Putamen (tissue), 1 donor: ENCODE measurements around the gene DDRGK1.

Experiments
- DNase-seq: peaks from one replicate; pipeline ENCODE4 v3.0.0-alpha.2; 2016; ENCODE audit warnings: low spot score

Gene DDRGK1

GRCh38 chr20:3204124-3204794 is at the start of gene DDRGK1:
TSS of gene DDRGK1 (minus strand) at chr20:3204682. CDS start at chr20:3204627, 55 bp downstream.
- DNase-seq, result peak; percentile 87

DNA sequence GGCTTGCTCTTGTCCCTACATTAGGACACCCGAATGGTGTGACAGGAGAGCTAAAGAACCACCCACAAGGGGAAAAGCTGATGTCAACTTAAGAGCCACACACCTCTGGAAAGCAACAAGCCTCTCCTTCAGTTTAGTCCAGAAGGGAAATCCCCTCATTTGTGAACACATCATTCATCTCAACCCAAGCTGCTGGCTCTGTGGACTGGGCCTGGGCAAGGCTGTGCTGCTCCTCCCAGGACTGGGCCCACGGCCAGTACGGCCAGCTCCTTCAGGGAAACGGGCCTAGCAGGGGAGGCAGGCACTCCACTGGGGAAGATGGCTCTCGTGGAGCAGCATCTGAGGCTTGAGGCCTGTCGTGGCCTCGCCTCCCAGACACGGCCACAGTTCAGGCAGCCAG is 47.3 kb upstream of the DDRGK1 start:
- peak; percentile 32 for DNase-seq

- DNase-seq, result no peak
These were observed 45.6 kb upstream of the DDRGK1 start for GRCh38 chr20:3250091-3250504.

GRCh38 chr20:3248993-3249347 is 44.5 kb upstream of the DDRGK1 start:
- DNase-seq, result no peak

DNA sequence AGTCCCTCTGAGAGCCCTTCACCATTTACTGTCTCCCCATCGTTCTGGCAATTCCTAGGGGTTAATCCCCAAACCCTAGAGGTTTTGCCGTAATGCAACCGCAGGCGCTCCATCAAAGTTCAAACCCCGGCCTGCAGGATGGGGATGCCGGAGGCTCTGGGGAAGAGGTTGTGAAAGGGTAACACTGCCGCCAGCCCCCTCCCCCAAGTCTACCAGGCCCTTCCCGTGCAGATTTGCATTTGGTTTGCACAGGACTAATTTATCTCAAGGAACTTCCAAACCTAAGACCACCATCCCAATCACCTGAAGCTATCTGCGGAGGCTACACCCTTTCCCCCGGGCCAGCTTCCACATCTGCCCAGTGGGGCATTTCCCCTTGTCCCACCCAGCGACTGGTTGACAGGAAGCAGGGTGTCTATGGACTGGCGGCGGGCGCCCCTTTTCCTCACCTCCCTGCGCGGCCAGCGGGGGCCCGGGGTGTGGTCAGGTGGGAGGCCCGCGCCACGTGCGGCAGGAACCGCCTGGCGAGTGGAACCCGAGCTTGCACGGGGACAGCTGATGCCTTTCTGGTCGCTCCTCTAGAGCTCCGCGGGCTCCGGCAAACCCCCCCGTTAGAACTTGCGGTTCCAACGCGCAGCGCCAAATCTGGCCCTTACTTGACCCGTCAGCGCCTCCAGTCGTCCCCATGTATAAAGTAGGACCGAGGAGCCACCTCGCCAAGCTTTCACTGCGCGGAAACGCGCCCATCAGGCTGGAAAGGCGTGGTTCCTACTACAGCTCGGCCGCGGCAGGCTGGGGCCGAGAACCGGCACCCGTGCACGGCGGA is 43.9 kb upstream of the DDRGK1 start:
- no peak for DNase-seq

DNA sequence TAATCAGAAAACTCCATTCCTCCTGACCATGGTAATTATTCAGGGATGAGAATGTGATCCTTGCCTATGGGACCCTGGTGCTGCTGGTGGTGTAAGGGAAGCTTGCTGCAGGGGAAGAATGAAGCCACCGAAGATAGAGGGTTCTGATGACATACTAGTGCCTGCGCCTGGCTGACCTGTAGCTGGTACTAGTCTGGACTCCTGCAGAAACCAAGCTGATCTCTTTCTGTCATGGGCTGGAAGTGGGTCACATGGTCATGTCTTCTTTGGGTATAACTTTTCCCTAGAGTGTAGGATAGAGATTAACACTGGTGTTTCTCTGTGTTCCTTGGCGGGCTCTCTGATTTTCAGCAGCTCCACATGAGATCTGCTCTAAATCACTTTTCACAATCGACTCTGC is 43.2 kb upstream of the DDRGK1 start:
- DNase-seq, result no peak

- DNase-seq, result no peak
These were observed 42.2 kb upstream of the DDRGK1 start for GRCh38 chr20:3246682-3247081.

DNA sequence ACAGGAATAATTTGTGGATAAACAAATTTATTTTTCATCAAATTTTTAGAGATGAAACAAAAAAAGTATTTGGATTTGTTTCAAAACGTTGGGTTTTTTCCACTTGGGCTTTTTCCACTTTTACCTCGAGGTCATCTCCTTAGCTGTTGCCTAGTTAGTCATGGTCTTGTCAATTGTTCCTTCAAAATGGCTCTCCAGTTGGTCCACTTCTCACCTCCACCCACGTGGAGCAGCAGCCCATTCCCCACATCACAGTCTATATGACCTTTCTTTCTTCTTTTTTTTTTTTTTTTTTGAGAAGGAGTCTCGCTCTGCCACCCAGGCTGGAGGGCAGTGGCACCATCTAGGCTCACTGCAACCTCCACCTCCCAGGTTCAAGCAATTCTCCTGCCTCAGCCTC is 41.2 kb upstream of the DDRGK1 start:
- DNase-seq, result no peak

- DNase-seq, result no peak
These were observed 40.7 kb upstream of the DDRGK1 start for GRCh38 chr20:3245156-3245555.

GRCh38 chr20:3244613-3245012 is 40.1 kb upstream of the DDRGK1 start:
- DNase-seq, result no peak

DNA sequence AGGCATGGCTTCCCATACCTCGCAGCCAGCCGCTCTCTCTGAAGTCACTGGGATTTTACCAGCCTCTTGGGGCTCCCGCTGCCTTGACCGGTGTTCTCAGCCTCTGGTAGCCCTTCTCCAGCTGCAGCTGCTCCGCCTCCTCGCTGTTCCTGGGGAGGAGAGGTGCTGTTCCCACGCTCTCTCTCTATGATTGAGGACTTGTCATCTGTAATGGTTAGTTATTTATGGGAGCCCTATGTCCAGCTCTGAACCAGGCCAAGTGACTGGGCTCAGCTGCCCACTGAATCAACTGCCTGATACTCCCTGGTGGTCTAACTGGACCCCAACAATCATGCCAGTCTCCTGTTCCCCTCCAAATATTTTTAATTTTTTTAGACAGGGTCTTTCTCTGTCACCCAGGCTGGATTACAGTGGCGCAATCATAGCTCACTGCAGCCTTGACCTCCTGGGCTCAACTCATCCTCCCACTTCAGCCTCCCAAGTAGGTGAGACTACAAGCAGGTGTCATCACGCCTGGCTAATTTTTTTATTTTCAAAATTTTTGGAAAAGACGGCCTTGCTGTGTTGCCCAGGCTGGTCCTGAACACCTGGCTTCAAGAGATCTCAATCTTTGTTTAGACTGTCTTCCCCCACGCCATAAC is 39.4 kb upstream of the DDRGK1 start:
- no peak for DNase-seq

- DNase-seq, result no peak
These were observed 37.8 kb upstream of the DDRGK1 start for GRCh38 chr20:3242172-3242692.

- DNase-seq, result no peak
These were observed 36.4 kb upstream of the DDRGK1 start for GRCh38 chr20:3240776-3241363.

DNA sequence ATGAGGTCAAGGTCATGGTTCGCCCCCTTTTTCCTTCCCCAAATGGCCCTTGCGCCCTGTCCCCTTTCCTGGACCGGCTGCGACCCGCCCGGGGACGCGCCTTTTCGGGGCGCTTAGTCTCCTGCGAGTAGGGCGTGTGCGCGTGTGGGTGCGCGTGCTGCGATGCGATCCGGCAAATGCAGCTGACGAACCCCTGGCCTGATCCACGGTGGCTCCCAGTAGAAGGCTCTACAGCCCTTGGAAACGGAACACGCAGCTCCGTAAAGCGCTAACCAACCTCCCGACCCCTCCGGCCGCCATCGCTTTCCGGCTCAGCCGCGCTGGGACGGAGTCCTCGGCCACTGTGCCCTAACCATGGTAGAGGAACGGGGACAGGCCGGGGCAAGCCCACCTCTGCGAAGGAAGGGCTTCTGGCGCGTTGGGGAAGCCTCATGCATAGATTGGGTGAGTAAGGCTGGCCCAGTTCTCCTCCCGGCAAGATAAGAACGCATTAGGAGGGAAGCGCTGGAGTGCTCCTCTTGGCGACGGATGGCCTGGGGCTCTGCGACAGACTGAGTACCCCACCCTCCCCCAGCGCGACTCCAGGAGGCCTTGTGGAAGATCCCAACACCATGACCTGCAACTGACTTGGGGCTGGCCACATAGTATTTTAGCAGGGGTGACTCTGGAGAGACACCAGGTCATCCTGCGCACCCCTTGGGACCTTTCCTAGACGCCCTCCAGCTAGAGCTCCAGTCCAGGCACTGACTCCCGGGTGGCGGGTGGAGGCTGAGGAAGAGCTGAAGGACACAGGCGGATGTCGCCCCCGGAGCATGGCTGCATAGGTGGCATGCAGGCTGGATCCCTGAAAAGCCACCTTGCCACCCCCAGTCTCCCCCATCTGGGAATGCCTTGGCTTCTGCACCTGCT is 35.6 kb upstream of the DDRGK1 start:
- no peak for DNase-seq

- DNase-seq, result no peak
These were observed 34.8 kb upstream of the DDRGK1 start, which contains the start of gene SLC4A11 for GRCh38 chr20:3239026-3239866. TSS of gene SLC4A11 (minus strand) at chr20:3239190. CDS start at chr20:3239137, 53 bp downstream.

GRCh38 chr20:3238616-3239025 is 34.1 kb upstream of the DDRGK1 start:
- no peak for DNase-seq

DNA sequence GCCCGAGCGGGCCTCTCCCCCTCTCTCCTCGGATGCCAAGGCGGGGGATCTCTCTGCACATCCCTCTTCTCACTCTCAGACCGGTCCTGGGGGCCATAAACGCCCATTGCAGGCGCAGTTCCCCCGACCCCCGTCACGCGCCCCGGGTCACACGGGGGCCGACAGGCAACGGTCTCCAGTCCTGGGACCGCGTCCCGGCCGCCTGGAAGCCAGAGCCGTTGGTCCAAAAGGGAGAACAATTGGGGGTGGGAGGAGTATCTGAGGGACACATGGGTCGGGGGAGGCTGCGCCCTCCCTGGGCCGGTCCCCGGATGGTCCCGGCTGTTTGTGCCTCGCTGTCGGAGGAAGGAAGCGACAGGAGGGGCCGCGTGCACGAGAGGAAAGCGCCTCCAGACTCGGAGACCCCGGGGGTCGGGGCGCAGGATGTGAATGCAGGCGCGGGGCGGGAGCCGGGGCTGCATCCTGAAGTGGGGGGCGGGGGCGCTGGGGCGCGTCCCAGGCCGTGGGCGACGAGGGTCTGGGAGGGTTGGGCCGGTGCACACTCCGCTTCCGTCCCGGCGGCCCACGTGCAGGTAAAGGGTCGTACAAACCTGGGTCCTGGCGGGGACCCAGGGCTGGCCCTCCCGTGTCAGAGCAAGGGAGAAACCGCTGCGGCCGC is 33.6 kb upstream of the DDRGK1 start:
- no peak for DNase-seq

- DNase-seq, result no peak
These were observed 32.8 kb upstream of the DDRGK1 start for GRCh38 chr20:3237011-3237957.
